Prostate gland (tissue), 2 donors: Measurements from ENCODE around the gene GRIA3.

ENCODE experiments used
- CTCF ChIP-seq, 4 experiments: fragments of 200-600 bp in 2 of 4; fragments of 450-650 bp in 2 of 4; sonication (generic) in 2 of 4; IDR thresholded peaks; 1 replicate in 3 of 4; 2 replicates in 1 of 4; pipeline ENCODE4 v1.5.1; 2016 to 2019; ENCODE audit warnings: antibody characterized with exemption in 4 of 4, mild to moderate bottlenecking in 2 of 4, moderate library complexity in 2 of 4
- POLR2A ChIP-seq: fragments of 450-650 bp; IDR thresholded peaks from one replicate; pipeline ENCODE4 v1.6.1; 2016; ENCODE audit warnings: antibody characterized with exemption, mild to moderate bottlenecking
- POLR2AphosphoS5 ChIP-seq: sonication (generic); formaldehyde crosslinking; IDR thresholded peaks from one replicate; pipeline ENCODE4 v1.6.1; 2017; ENCODE audit warnings: antibody characterized with exemption

DNA sequence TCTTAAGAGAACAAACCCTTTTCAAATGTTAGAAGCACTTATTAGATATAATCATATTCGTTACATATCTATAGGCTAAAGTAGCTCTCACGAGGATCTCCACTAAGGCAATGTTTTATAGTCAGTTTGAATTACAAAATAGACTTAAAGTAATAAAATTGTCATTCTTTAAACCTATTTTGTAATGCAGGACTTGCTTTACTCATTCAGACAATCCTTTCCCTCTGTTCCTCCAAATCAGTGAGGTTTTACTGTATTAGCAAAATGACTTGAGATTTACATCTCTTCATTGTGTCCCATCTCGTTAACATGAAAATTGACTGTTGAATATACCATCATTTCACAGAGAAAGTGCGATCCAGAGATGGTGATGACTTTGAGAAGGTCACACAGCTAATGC lies 284.4 kb downstream of the GRIA3 start:
- TF ChIP-seq CTCF (IDR thresholded peaks at IDR 0.05) (no peak), POLR2AphosphoS5 (no peak), POLR2A (no peak)
